ENCODE data around the gene FAM120A. TPM values are rescaled to one million over a fixed set of nuclear protein-coding genes. Genes with fewer than 3 reads are reported as not detected.

The FAM120A gene
- total and polyA plus RNA-seq, 9 of the 15 experiments (the other 6 are each of a cell fraction or from before 2014, with no cell fraction given) = 8.7 to 71.0 (median 42.2) TPM

DNA sequence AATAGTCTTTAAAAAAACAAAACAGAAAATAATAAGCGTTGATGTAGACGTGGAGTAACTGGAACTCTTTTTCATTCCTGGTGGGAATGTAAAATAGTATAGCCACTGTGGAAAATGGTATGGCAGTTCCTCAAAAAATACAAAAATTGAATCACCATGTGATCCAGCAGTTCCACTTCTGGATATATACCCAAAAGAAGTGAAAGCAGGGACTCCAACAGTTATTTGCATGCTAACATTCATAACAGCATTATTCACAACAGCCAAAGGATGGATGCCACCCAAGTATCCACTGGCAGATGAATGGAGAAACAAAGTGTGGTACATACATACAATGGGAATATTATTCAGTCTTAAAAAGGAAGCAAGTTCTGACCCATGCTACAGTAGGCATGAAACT lies 120.7 kb downstream of the FAM120A start (continued):
- TF ChIP-seq, protein P1, sequence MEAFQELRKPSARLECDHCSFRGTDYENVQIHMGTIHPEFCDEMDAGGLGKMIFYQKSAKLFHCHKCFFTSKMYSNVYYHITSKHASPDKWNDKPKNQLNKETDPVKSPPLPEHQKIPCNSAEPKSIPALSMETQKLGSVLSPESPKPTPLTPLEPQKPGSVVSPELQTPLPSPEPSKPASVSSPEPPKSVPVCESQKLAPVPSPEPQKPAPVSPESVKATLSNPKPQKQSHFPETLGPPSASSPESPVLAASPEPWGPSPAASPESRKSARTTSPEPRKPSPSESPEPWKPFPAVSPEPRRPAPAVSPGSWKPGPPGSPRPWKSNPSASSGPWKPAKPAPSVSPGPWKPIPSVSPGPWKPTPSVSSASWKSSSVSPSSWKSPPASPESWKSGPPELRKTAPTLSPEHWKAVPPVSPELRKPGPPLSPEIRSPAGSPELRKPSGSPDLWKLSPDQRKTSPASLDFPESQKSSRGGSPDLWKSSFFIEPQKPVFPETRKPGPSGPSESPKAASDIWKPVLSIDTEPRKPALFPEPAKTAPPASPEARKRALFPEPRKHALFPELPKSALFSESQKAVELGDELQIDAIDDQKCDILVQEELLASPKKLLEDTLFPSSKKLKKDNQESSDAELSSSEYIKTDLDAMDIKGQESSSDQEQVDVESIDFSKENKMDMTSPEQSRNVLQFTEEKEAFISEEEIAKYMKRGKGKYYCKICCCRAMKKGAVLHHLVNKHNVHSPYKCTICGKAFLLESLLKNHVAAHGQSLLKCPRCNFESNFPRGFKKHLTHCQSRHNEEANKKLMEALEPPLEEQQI (IDR thresholded peaks at IDR 0.05) = no peak
- TF ChIP-seq, protein P2, sequence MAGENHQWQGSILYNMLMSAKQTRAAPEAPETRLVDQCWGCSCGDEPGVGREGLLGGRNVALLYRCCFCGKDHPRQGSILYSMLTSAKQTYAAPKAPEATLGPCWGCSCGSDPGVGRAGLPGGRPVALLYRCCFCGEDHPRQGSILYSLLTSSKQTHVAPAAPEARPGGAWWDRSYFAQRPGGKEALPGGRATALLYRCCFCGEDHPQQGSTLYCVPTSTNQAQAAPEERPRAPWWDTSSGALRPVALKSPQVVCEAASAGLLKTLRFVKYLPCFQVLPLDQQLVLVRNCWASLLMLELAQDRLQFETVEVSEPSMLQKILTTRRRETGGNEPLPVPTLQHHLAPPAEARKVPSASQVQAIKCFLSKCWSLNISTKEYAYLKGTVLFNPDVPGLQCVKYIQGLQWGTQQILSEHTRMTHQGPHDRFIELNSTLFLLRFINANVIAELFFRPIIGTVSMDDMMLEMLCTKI (IDR thresholded peaks at IDR 0.05; ENCODE audit: partially characterized antibody) = no peak
- TF ChIP-seq KDM1A (IDR thresholded peaks at IDR 0.05) = no peak

DNA sequence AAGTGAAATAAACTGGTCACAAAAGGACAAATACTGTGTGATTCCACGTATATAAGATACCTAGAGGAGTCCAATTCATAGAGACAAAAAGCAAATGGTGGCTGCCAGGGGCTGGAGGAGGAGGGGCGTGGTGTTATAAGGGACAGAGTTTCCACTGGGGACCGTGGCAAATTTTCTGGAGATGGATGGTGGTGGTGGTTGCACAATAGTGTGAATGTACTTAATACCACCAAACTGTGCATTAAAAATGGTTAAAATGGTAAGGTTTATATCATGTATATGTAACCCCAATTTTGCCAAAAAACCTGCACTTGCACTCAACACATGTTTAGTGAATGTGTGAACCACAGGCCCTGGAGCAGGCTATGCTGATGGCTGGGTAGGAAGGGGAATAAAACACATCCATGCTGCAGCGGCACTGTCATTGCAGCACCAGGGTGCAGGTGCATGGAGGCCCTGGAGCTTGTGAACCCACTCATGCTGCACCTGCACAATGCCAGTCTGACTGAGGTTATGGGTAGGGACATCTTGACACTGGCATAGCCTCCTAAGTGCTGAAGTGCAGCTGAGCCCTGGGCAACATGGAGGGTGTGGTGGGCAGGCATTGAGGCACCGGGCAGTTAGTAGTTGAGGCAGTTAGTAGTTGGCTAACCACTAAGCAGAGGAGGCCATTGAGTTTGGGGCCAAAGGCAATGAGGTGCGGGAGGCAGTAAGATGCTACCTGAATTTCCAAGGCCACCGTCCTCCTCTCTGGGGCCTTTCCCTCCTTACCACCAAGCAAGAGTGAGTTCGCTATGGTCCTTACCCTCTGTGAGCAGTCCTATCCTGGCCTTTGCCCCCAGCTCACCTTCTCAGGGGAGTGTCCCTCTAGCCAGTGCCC lies 121.4 kb downstream of the FAM120A start:
- peaks cover 12% of the 10 kb centered on the region for H3K79me2 ChIP-seq (ENCODE audit: control insufficient read depth, insufficient read depth, low read length)
- BruUV-seq (replicated peaks) = no TSS peak
- H3K4me2 ChIP-seq (ENCODE audit: insufficient read depth, low read length) = no peak overlapping the region
- peaks cover 13 to 25% of the 10 kb centered on the region in 2 experiments for H3K4me1 ChIP-seq (replicated peaks in 1 of 2; ENCODE audit: control insufficient read depth in 2 of 2, insufficient read depth in 2 of 2, low read length in 2 of 2)
- H3K27ac ChIP-seq (ENCODE audit: extremely low read depth, low read depth, low read length) = no peak overlapping the region
- no peaks in the 10 kb centered on the region for H3K9me1 ChIP-seq (ENCODE audit: control insufficient read depth, insufficient read depth, low read length)
- H2AFZ ChIP-seq (ENCODE audit: low read depth, low read length) = no peak overlapping the region
- CTCF ChIA-PET (ENCODE audit: low intra/inter-chr PET ratio) = no interaction called here
- 47% methylated on average over 8 of the region's 8 CpGs for WGBS (ENCODE audit: insufficient coverage, low coverage, missing lambda C conversion rate)
- intact Hi-C loops (cut with micrococcal nuclease) = loop anchor here (10.0 kb wide), 1 partner anchor 92 kb away; no protein-coding TSS in a partner anchor
- H3K9ac ChIP-seq (ENCODE audit: insufficient read depth in 1 of 2, low read depth in 2 of 2, low read length in 2 of 2) = no peak overlapping the region
- in situ Hi-C loops (cut with MboI) = no loop called here
- peak; percentile 35 for FAIRE-seq
- H3K4me3 ChIP-seq = no peak overlapping the region
- TF ChIP-seq CEBPB (tag; IDR thresholded peaks at IDR 0.05) (peak; percentile 48; the same call in 1 of the 2 replicates), NR3C1 (CRISPR knock-in tag; IDR thresholded peaks at IDR 0.05) (no peak)
- H3K27me3 ChIP-seq (ENCODE audit: control insufficient read depth in 2 of 2, insufficient read depth in 2 of 2, low read length in 2 of 2) = no peaks in the 10 kb centered on the region
- H3K9me3 ChIP-seq (replicated peaks; ENCODE audit: control insufficient read depth, insufficient read depth, low read depth, low read length) = no peaks in the 10 kb centered on the region
- POLR2A ChIA-PET = interaction anchor here (2.6 kb wide), 1 partner anchor 9 kb away, joined by 9 read pairs; no protein-coding TSS in a partner anchor
- H4K20me1 ChIP-seq (replicated peaks; ENCODE audit: control insufficient read depth, insufficient read depth, low read length) = no peaks in the 10 kb centered on the region
- no peaks in the 10 kb centered on the region for H3K36me3 ChIP-seq (ENCODE audit: control insufficient read depth, insufficient read depth, low read length)
- ATAC-seq = no peak
- no peak for DNase-seq (ENCODE audit: extremely low read depth in 1 of 4, low spot score in 3 of 4)
